CD4-positive, alpha-beta memory T cell (primary cell): ENCODE data around the gene PTER. TPM values are rescaled to one million over a fixed set of nuclear protein-coding genes. Genes with fewer than 3 reads are reported as not detected.

Experiments
- CTCF ChIA-PET: fragments of 350-600 bp; sonication (Branson Sonifier 250); formaldehyde crosslinking; loops from one replicate; lab custom pipeline; 2021; ENCODE audit warnings: inconsistent platforms; ENCODE audit not compliant: partially characterized antibody; lab: Charles Lee
- POLR2A ChIA-PET: fragments of 350-600 bp; sonication (Branson Sonifier 250); formaldehyde crosslinking; loops from one replicate; lab custom pipeline; 2021; ENCODE audit not compliant: partially characterized antibody; lab: Charles Lee
- DNase-seq, 5 donors: peaks; one replicate each; pipeline versions ENCODE4 v3.0.0 to v3.0.0-alpha.2; 2020 to 2022; ENCODE audit warnings: mixed read lengths in 1 of 5
- H3K27ac ChIP-seq: one replicate; pipeline ENCODE4 v1.7.0; 2013; ENCODE audit warnings: low read depth, low read length
- H3K27me3 ChIP-seq: 2 replicates; pipeline ENCODE4 v1.7.0; 2013; ENCODE audit warnings: mild to moderate bottlenecking, low read length, moderate library complexity; ENCODE audit not compliant: insufficient read depth
- H3K36me3 ChIP-seq: 2 replicates; pipeline ENCODE4 v1.7.0; 2013; ENCODE audit warnings: mild to moderate bottlenecking, low read length, moderate library complexity; ENCODE audit not compliant: insufficient read depth
- H3K4me1 ChIP-seq: 2 replicates; pipeline ENCODE4 v1.7.0; 2013; ENCODE audit warnings: mild to moderate bottlenecking, low read length, moderate library complexity; ENCODE audit not compliant: insufficient read depth
- H3K4me3 ChIP-seq, 2 donors: one replicate each; pipeline ENCODE4 v1.7.0; 2013; ENCODE audit warnings: low read length in 2 of 2, mild to moderate bottlenecking in 1 of 2
- H3K9me3 ChIP-seq, 2 donors: one replicate each; pipeline ENCODE4 v1.7.0; 2013; ENCODE audit warnings: low read length in 2 of 2, control low read depth in 1 of 2; ENCODE audit not compliant: control insufficient read depth in 1 of 2
- H3K27ac Mint-ChIP-seq, 7 donors: one replicate each; pipeline ENCODE4 v1.8.0; 2020 to 2021; ENCODE audit warnings: mixed read lengths in 7 of 7, mild to moderate bottlenecking in 6 of 7, inconsistent platforms in 3 of 7, moderate library complexity in 3 of 7
- H3K27me3 Mint-ChIP-seq, 2 donors: one replicate each; pipeline ENCODE4 v1.8.0; 2020 to 2021; ENCODE audit warnings: mixed read lengths in 2 of 2
- H3K36me3 Mint-ChIP-seq, 2 donors: one replicate each; pipeline ENCODE4 v1.8.0; 2020 to 2021; ENCODE audit warnings: mixed read lengths in 2 of 2, inconsistent platforms in 1 of 2, mild to moderate bottlenecking in 1 of 2
- H3K4me1 Mint-ChIP-seq, 4 donors: one replicate each; pipeline ENCODE4 v1.8.0; 2020 to 2021; ENCODE audit warnings: mixed read lengths in 4 of 4, mild to moderate bottlenecking in 1 of 4
- H3K4me3 Mint-ChIP-seq, 8 donors: one replicate each; pipeline ENCODE4 v1.8.0; 2020 to 2021; ENCODE audit warnings: mixed read lengths in 8 of 8, mild to moderate bottlenecking in 7 of 8, moderate library complexity in 6 of 8, inconsistent platforms in 3 of 8
- H3K9me3 Mint-ChIP-seq, 8 donors: one replicate each; pipeline ENCODE4 v1.8.0; 2020 to 2021; ENCODE audit warnings: mixed read lengths in 8 of 8, mild to moderate bottlenecking in 5 of 8, inconsistent platforms in 3 of 8, moderate library complexity in 1 of 8
- intact Hi-C: fragments of 100-400 bp; cut with micrococcal nuclease; formaldehyde crosslinking; loops from one replicate; pipeline ENCODE4 v1.15.1; 2023
- polyA plus RNA-seq, 2 donors: library from polyadenylated mRNA; unstranded; fragments of 300-500 nt; fragmentation: Illumina TruSeq; gene quantifications; one replicate each; pipeline ENCODE4 v1.2.3, GENCODE V29; 2021
- total RNA-seq, 2 experiments: library from RNA; stranded (reverse); gene quantifications; one replicate each; pipeline ENCODE4 v1.2.3, GENCODE V29; 2021

Gene PTER
- total and polyA plus RNA-seq, 4 experiments from 2014 or later = 20.8 to 26.5 (median 23.1) TPM

DNA sequence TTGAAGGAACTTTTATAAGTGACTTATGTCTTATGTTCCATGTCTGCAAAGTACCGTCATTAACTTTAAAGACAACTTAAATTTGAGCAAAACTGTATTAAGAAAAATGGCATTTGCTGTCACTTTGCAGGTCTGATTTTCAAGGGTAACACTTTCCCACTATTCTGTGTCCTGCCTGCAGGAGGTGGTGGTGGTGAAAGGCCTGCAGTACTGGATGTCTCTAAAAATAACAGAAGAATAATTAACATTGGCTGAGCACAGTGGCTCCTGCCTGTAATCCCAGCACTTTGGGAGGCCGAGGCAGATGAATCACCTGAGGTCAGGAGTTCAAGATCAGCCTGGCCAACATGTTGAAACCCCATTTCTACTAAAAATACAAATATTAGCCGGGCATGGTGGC, 13.2 kb upstream of the PTER start:
- no peaks in the 10 kb centered on the region for H3K27me3 ChIP-seq
- intact Hi-C loops = no loop called here
- H3K4me3 ChIP-seq = no peak overlapping the region
- no peaks in the 10 kb centered on the region for H3K9me3 ChIP-seq
- Mint-ChIP-seq H3K9me3 (peaks cover 0 to 8% (median 3%) of the 10 kb centered on the region in 8 donors), H3K27me3 (peaks cover 8 to 19% of the 10 kb centered on the region in 2 donors), H3K27ac (no peak overlapping the region), H3K4me1 (no peaks in the 10 kb centered on the region), H3K4me3 (no peak overlapping the region), H3K36me3 (no peaks in the 10 kb centered on the region)
- ChIA-PET POLR2A (no interaction called here), CTCF (no interaction called here)
- H3K36me3 ChIP-seq = no peaks in the 10 kb centered on the region
- H3K4me1 ChIP-seq = no peaks in the 10 kb centered on the region
- H3K27ac ChIP-seq = no peak overlapping the region
- no peak for DNase-seq

DNA sequence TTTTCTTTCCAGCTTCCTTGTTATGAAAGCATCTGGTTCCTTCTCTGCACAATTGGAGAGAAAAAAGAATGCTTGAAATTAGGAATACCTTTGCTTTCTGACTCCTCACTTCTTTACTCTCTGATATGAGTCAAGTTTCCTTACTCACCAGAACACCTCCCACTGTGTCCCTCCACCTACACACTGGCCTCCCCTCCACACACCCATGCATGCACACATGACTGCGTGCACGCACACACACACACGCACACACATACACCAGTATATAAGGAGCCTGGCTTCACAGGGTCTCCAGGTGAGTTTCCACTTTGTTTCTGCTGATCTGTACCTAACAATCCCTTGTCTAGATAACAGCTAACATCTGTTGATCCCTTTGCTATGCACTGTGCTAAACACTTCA, 11.4 kb upstream of the PTER start:
- no peak overlapping the region for H3K27ac Mint-ChIP-seq
- ChIA-PET CTCF (no interaction called here), POLR2A (no interaction called here)
- peaks cover 5 to 12% of the 10 kb centered on the region in 2 donors for H3K27me3 Mint-ChIP-seq
- Histone ChIP-seq H3K4me3 (no peak overlapping the region), H3K36me3 (no peaks in the 10 kb centered on the region), H3K27me3 (no peaks in the 10 kb centered on the region), H3K9me3 (no peaks in the 10 kb centered on the region), H3K4me1 (no peaks in the 10 kb centered on the region), H3K27ac (no peak overlapping the region)
- intact Hi-C loops = no loop called here
- peaks cover 0 to 11% (median 3%) of the 10 kb centered on the region in 8 donors for H3K9me3 Mint-ChIP-seq
- no peak for DNase-seq
- H3K36me3 Mint-ChIP-seq = no peaks in the 10 kb centered on the region
- no peaks in the 10 kb centered on the region for H3K4me1 Mint-ChIP-seq
- H3K4me3 Mint-ChIP-seq = no peak overlapping the region

DNA sequence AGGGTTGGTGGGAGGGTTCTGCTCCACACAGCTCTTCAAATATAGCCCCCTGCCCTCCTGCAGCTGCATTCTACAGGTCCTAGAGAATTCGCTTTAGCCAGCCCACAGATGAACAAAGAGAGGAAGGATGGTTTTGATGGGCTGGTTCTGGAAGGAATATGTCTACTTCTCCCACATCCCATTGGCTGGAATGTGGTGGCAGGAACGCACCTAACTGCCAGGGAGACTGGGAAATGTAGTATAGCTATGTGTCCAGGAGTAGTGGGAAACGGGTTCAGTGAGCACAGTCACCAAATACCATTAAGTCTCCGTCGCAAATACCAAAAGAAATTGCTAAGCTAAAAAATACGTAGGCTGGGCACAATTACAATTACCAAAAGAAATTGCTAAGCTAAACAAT, 7.3 kb upstream of the PTER start:
- CTCF ChIA-PET = no interaction called here

DNA sequence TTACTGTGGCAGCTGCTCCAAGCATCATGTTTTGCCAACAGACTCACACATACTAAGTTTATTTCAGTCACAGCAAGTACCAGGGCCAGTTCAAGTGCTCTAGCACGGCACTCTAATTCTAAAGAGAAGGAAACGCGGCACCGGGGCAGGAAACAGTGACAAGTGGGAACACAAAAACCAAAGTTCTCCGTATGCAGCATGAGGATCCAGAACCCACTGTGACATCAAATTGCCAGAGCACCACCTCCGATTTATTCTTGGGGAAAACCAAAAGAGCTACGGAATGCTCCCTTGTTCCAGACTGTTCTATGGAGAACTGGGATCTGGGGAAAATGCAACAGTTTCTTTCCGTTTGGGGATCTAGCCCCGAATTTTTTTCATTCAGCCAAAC, 448 bp upstream of the PTER start:
- Histone ChIP-seq H3K9me3 (no peaks in the 10 kb centered on the region), H3K4me1 (peaks cover 47% of the 10 kb centered on the region), H3K27ac (peak overlapping the region; percentile 65), H3K4me3 (peak overlapping the region; percentile 63 to 65), H3K36me3 (no peaks in the 10 kb centered on the region), H3K27me3 (no peaks in the 10 kb centered on the region)
- CTCF ChIA-PET = interaction anchor here (1.5 kb wide), 1 partner anchor 10 kb away, joined by 6 read pairs; no protein-coding TSS in a partner anchor
- DNase-seq = peak in 1 of 5 donors; percentile 65
- H3K27ac Mint-ChIP-seq = peak overlapping the region; percentile 85 to 96 (median 95)
- H3K4me1 Mint-ChIP-seq = peaks cover 31 to 53% (median 43%) of the 10 kb centered on the region in 4 donors
- H3K9me3 Mint-ChIP-seq = no peaks in the 10 kb centered on the region
- POLR2A ChIA-PET = interaction anchor here (1.0 to 3.6 kb wide), 5 partner anchors 9 to 576 kb away, joined by 3 to 21 read pairs (median 4); partner anchors contain the start of genes MINDY3 and RSU1
- H3K27me3 Mint-ChIP-seq = no peaks in the 10 kb centered on the region
- intact Hi-C loops = loop anchor here (1.0 to 5.0 kb wide), 5 partner anchors 380 to 991 kb away; partner anchors contain the start of genes MINDY3, RSU1 and VIM
- peak overlapping the region; percentile 88 to 97 (median 93) for H3K4me3 Mint-ChIP-seq
- H3K36me3 Mint-ChIP-seq = peaks cover 9 to 18% of the 10 kb centered on the region in 2 donors

More for the DNA sequence above, 7.3 kb upstream of the PTER start:
- H3K36me3 Mint-ChIP-seq = no peaks in the 10 kb centered on the region
- Histone ChIP-seq H3K36me3 (no peaks in the 10 kb centered on the region), H3K9me3 (no peaks in the 10 kb centered on the region), H3K27ac (no peak overlapping the region), H3K4me1 (no peaks in the 10 kb centered on the region), H3K4me3 (no peak overlapping the region), H3K27me3 (no peaks in the 10 kb centered on the region)
- H3K9me3 Mint-ChIP-seq = peaks cover 0 to 11% (median 3%) of the 10 kb centered on the region in 8 donors
- H3K4me3 Mint-ChIP-seq = no peak overlapping the region
- DNase-seq = no peak
- H3K27me3 Mint-ChIP-seq = peaks cover 2 to 6% of the 10 kb centered on the region in 2 donors
- no peak overlapping the region for H3K27ac Mint-ChIP-seq
- POLR2A ChIA-PET = no interaction called here
- H3K4me1 Mint-ChIP-seq = no peaks in the 10 kb centered on the region
- intact Hi-C loops = no loop called here

DNA sequence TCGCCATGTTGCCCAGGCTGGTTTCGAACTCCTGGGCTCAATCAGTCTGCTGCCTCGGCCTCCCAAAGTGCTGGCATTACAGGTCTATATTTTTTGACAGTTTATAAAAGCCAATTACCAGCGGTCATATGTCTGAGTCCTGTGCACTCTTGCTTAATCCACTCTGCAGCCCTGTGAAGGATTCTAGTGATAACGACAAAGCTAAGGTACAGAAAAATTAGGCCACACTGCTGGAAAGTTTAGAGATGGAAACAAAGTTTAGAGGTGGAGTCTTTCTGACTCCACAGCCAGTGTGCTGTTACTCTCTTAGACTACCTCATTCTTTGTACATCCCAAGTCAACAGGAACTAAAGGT, 707 bp downstream of the PTER start:
- peaks cover 37 to 58% (median 48%) of the 10 kb centered on the region in 4 donors for H3K4me1 Mint-ChIP-seq
- peak overlapping the region; percentile 63 to 65 for H3K4me3 ChIP-seq

DNA sequence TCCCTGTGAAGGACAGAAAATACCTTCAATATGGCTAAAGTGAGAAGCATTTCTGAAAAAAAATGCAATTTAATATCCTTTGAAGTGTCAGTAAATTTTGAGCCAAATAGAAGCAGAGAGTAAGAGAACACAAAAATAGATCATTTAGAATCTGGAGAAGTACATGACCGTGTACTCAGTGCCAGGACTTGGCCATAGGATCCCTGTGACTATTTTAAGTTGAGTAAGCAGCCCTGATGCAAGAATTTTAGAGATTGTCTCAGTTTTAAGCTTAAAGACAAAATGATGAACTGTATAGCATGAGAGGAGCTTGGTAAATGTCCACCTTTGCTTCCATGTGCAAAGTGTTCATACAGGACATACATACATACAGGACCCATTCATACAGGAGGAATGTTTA, 2.5 kb downstream of the PTER start:
- Mint-ChIP-seq H3K4me1 (peaks cover 39 to 65% (median 53%) of the 10 kb centered on the region in 4 donors), H3K27ac (peak overlapping the region in 5 of 7 donors; percentile 15 to 90 (median 55)), H3K4me3 (peak overlapping the region in 7 of 8 donors; percentile 32 to 71 (median 61)), H3K27me3 (no peaks in the 10 kb centered on the region), H3K9me3 (no peaks in the 10 kb centered on the region), H3K36me3 (peaks cover 17 to 31% of the 10 kb centered on the region in 2 donors)
- intact Hi-C loops = loop anchor here (5.0 kb wide), 2 partner anchors 678 to 988 kb away; no protein-coding TSS in a partner anchor
- no peak for DNase-seq
- H3K27ac ChIP-seq = no peak overlapping the region
- H3K4me3 ChIP-seq = no peak overlapping the region
- ChIA-PET CTCF (no interaction called here), POLR2A (interaction anchor here (1.0 to 1.2 kb wide), 2 partner anchors 11 to 378 kb away, joined by 3 read pairs; partner anchors contain the start of gene RSU1)
- no peaks in the 10 kb centered on the region for H3K36me3 ChIP-seq
- H3K4me1 ChIP-seq = peaks cover 52% of the 10 kb centered on the region
- no peaks in the 10 kb centered on the region for H3K9me3 ChIP-seq
- H3K27me3 ChIP-seq = no peaks in the 10 kb centered on the region

More for the DNA sequence above, 707 bp downstream of the PTER start:
- Histone ChIP-seq H3K36me3 (no peaks in the 10 kb centered on the region), H3K27ac (peak overlapping the region; percentile 65), H3K4me1 (peaks cover 52% of the 10 kb centered on the region), H3K9me3 (no peaks in the 10 kb centered on the region), H3K27me3 (no peaks in the 10 kb centered on the region)
- Mint-ChIP-seq H3K27me3 (no peaks in the 10 kb centered on the region), H3K9me3 (no peaks in the 10 kb centered on the region), H3K36me3 (peaks cover 9 to 22% of the 10 kb centered on the region in 2 donors), H3K27ac (peak overlapping the region; percentile 85 to 96 (median 94)), H3K4me3 (peak overlapping the region; percentile 88 to 97 (median 93))
- POLR2A ChIA-PET = interaction anchor here (1.0 to 3.6 kb wide), 5 partner anchors 8 to 792 kb away, joined by 3 to 21 read pairs (median 9); partner anchors contain the start of genes MINDY3, RSU1 and VIM
- intact Hi-C loops = loop anchor here (1.0 to 5.0 kb wide), 5 partner anchors 350 to 990 kb away; partner anchors contain the start of genes RSU1 and VIM
- peak in 1 of 5 donors; percentile 3 for DNase-seq
- CTCF ChIA-PET = interaction anchor here (0.8 to 1.5 kb wide), 4 partner anchors 9 to 535 kb away, joined by 3 to 6 read pairs (median 4); partner anchors contain the start of gene RSU1

DNA sequence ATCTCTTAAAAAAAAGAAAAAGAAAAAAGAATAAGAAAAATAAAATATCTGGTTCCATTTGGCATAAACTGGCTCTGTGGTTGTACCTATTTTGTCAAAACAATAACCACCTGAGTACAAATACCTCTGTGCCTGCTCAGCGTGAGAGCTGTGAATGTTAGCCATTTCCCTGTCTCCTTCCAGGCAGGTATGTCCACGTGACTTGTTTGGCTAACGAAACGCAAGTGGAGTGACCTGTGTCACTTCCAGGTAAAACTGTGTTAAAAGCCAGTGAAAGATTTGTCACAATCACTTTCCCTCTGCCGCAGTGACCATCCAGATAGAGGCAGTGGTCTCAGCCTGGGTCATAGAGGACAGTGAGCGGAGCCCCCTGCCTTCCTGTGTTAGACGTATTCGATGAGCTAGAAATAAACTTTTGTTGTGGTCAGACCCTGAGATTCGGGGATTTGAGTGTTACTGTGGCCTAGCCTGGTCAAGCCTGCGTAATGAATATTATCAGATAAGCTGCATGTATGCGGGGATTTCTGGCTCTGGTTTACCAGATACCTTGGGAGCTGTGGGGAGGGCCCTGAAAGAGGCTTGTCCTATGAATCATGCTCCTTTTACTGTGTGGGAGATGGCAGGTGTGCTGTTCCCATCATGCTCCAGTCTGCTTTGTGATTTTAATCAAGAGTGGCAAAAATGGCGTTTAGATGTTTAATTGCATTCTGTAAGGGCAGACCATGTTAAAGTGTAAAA, 3.8 kb downstream of the PTER start:
- H3K27ac Mint-ChIP-seq = peak overlapping the region; percentile 19 to 80 (median 74)
- Histone ChIP-seq H3K27me3 (no peaks in the 10 kb centered on the region), H3K36me3 (no peaks in the 10 kb centered on the region), H3K9me3 (no peaks in the 10 kb centered on the region), H3K4me1 (peaks cover 52% of the 10 kb centered on the region), H3K27ac (no peak overlapping the region), H3K4me3 (no peak overlapping the region)
- DNase-seq = no peak
- H3K9me3 Mint-ChIP-seq = no peaks in the 10 kb centered on the region
- peaks cover 22 to 34% of the 10 kb centered on the region in 2 donors for H3K36me3 Mint-ChIP-seq
- intact Hi-C loops = no loop called here
- no peaks in the 10 kb centered on the region for H3K27me3 Mint-ChIP-seq
- H3K4me1 Mint-ChIP-seq = peaks cover 39 to 70% (median 56%) of the 10 kb centered on the region in 4 donors
- ChIA-PET POLR2A (interaction anchor here (1.2 kb wide), 1 partner anchor 377 kb away, joined by 3 read pairs; the partner anchor contains the start of gene RSU1), CTCF (no interaction called here)
- peak overlapping the region; percentile 28 to 74 (median 55) for H3K4me3 Mint-ChIP-seq
